HepG2 (cell line): ENCODE data around the gene TMX1. TPM values are rescaled to one million over a fixed set of nuclear protein-coding genes. Genes with fewer than 3 reads are reported as not detected.

ENCODE experiments used
- DNMT1 ChIP-seq: sonication (generic); formaldehyde crosslinking; IDR thresholded peaks from 2 replicates; pipeline ENCODE4 v1.5.1; 2020; ENCODE audit warnings: mild to moderate bottlenecking, missing genetic modification reagents
- FOXC1 ChIP-seq: sonication (generic); formaldehyde crosslinking; IDR thresholded peaks from 2 replicates; pipeline ENCODE4 v1.8.0; 2022; ENCODE audit warnings: mild to moderate bottlenecking, missing genetic modification reagents, borderline replicate concordance
- HMG20B ChIP-seq: conservative IDR thresholded peaks from 2 replicates; pipeline ENCODE4 v1.6.1; 2016; ENCODE audit warnings: missing genetic modification reagents, missing compliant biosample characterization
- KAT8 ChIP-seq: IDR thresholded peaks from 2 replicates; pipeline ENCODE4 v1.6.1; 2016; ENCODE audit warnings: missing genetic modification reagents, missing compliant biosample characterization
- MYC ChIP-seq: sonication (generic); formaldehyde crosslinking; IDR thresholded peaks from 2 replicates; pipeline ENCODE4 v1.9.0; 2021; ENCODE audit warnings: missing genetic modification reagents, borderline replicate concordance
- NFRKB ChIP-seq: fragments of 450-650 bp; IDR thresholded peaks from 2 replicates; pipeline ENCODE4 v1.6.1; 2017
- SOX5 ChIP-seq: IDR thresholded peaks from 2 replicates; pipeline ENCODE4 v1.6.1; 2016; ENCODE audit warnings: borderline replicate concordance
- SOX6 ChIP-seq, 2 experiments: fragments of 450-650 bp in 1 of 2; sonication (generic) in 1 of 2; formaldehyde crosslinking in 1 of 2; IDR thresholded peaks; 2 replicates each; pipeline versions ENCODE4 v1.4.0 to v1.6.1; 2017 to 2020; ENCODE audit warnings: antibody characterized with exemption in 1 of 2, mild to moderate bottlenecking in 1 of 2, missing genetic modification reagents in 1 of 2
- SP4 ChIP-seq: sonication (generic); formaldehyde crosslinking; IDR thresholded peaks from 2 replicates; pipeline ENCODE4 v1.8.1; 2023; ENCODE audit warnings: mild to moderate bottlenecking, missing genetic modification reagents
- THAP7 ChIP-seq: sonication (generic); formaldehyde crosslinking; IDR thresholded peaks from 2 replicates; pipeline ENCODE4 v1.8.1; 2023; ENCODE audit warnings: mild to moderate bottlenecking, missing genetic modification reagents
- ZBTB38 ChIP-seq: sonication (generic); formaldehyde crosslinking; IDR thresholded peaks from 2 replicates; pipeline ENCODE4 v1.5.1; 2020; ENCODE audit warnings: mild to moderate bottlenecking, missing genetic modification reagents
- ZFX ChIP-seq: sonication (generic); formaldehyde crosslinking; IDR thresholded peaks from 2 replicates; pipeline ENCODE4 v1.4.0; 2020; ENCODE audit warnings: mild to moderate bottlenecking, low read depth, missing genetic modification reagents, moderate library complexity
- ZNF142 ChIP-seq: sonication (generic); formaldehyde crosslinking; IDR thresholded peaks from 2 replicates; pipeline ENCODE4 v1.4.0; 2020; ENCODE audit warnings: missing genetic modification reagents
- ZNF17 ChIP-seq: sonication (generic); formaldehyde crosslinking; IDR thresholded peaks from 2 replicates; pipeline ENCODE4 v1.5.0; 2020; ENCODE audit warnings: mild to moderate bottlenecking, missing genetic modification reagents
- ZNF607 ChIP-seq: sonication (generic); formaldehyde crosslinking; IDR thresholded peaks from 2 replicates; pipeline ENCODE4 v1.5.1; 2020; ENCODE audit warnings: missing genetic modification reagents, mild to moderate bottlenecking, borderline replicate concordance
- ZNF619 ChIP-seq: sonication (generic); formaldehyde crosslinking; IDR thresholded peaks from 2 replicates; pipeline ENCODE4 v1.4.0; 2020; ENCODE audit warnings: mild to moderate bottlenecking, missing genetic modification reagents
- ZNF883 ChIP-seq: sonication (generic); formaldehyde crosslinking; IDR thresholded peaks from 2 replicates; pipeline ENCODE4 v1.5.1; 2020; ENCODE audit warnings: mild to moderate bottlenecking, missing genetic modification reagents; ENCODE audit errors: not compliant biosample characterization
- polyA plus RNA-seq, 8 experiments: library from polyadenylated mRNA; depleted of rRNA in 3 of 8; stranded (reverse) in 7 of 8; unstranded in 1 of 8; fragments of >200 nt; fragmentation: Illumina TruSeq in 4 of 8; extraction: Trizol in 4 of 8; gene quantifications; 2 replicates each; pipeline versions ENCODE4 v1.2.1 to v1.2.3, GENCODE V29; 2011 to 2016; ENCODE audit warnings: low read depth in 4 of 8, missing spikeins in 1 of 8, mixed read lengths in 1 of 8; ENCODE audit not compliant: insufficient read depth in 1 of 8
- total RNA-seq, 5 experiments: library from RNA; depleted of rRNA; stranded (reverse); fragments of >200 nt; fragmentation: Illumina TruSeq; extraction: Trizol; gene quantifications; 2 replicates each; pipeline ENCODE4 v1.2.3, GENCODE V29; 2016; ENCODE audit warnings: low read depth in 1 of 5
- TF ChIP-seq, protein P1 (sequence below): sonication (generic); formaldehyde crosslinking; IDR thresholded peaks from 2 replicates; pipeline ENCODE4 v1.5.0; 2020; ENCODE audit warnings: mild to moderate bottlenecking, missing genetic modification reagents
- TF ChIP-seq, protein P2 (sequence below): sonication (generic); formaldehyde crosslinking; IDR thresholded peaks from 2 replicates; pipeline ENCODE4 v1.4.0; 2020; ENCODE audit warnings: missing genetic modification reagents

Gene TMX1
- total and polyA plus RNA-seq, 2 of the 13 experiments (the other 11 are each of a cell fraction or from before 2014, with no cell fraction given): 23.0 to 56.8 TPM

DNA sequence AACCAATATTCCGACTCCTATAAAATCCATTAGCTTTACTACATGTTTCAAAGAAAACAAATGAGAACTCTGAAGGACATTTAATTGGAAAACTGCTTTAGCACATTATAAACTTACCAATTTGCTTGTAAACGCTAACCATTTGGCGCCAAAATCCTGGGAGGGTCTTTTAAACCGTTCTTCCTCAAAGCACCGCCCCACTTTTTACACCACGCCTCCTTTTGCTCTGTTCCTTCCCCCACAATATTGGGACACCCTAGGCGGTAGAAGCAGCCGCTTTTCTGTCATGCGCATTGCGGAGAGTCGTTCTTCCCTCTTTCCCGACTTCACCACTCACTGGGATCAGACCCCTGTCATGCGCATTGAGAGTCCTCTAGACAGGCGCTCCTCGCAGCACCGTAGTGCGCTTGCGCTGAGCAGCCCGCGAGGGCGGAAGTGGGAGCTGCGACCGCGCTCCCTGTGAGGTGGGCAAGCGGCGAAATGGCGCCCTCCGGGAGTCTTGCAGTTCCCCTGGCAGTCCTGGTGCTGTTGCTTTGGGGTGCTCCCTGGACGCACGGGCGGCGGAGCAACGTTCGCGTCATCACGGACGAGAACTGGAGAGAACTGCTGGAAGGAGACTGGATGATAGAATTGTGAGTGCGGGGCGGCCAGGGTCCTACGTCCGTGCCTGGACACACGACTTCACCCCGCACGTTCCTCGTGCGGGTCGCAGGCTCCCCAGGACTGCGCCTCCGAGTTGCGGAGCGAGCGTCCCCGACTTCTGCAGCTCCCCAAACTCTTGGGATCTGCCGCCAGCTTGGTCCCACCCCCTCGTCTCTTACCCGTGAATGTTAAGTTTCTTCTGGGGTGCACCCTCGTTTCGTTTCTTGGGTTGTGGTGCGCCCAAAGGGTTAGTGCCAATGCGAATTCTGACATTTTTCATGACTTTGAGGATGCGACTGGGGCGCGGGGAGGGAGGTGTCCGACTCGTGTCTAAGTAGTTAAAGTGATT is at the start of gene TMX1 (continued):
- no peak for TF ChIP-seq SOX6 (IDR thresholded peaks at IDR 0.05)
- peak; percentile 68 for TF ChIP-seq SOX6 (CRISPR knock-in tag; IDR thresholded peaks at IDR 0.05)
- 0 out of 2 replicates have a peak, but pooled peaks have one; percentile 49 for TF ChIP-seq ZNF142
- TF ChIP-seq HMG20B (CRISPR knock-in tag): no peak
- TF ChIP-seq ZNF619 (CRISPR knock-in tag): peak; percentile 88; the same call in 1 of the 2 replicates
- TF ChIP-seq, protein P1, sequence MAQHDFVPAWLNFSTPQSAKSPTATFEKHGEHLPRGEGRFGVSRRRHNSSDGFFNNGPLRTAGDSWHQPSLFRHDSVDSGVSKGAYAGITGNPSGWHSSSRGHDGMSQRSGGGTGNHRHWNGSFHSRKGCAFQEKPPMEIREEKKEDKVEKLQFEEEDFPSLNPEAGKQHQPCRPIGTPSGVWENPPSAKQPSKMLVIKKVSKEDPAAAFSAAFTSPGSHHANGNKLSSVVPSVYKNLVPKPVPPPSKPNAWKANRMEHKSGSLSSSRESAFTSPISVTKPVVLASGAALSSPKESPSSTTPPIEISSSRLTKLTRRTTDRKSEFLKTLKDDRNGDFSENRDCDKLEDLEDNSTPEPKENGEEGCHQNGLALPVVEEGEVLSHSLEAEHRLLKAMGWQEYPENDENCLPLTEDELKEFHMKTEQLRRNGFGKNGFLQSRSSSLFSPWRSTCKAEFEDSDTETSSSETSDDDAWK (CRISPR knock-in tag): no peak
- no peak for TF ChIP-seq ZNF607 (CRISPR knock-in tag)
- TF ChIP-seq MYC (CRISPR knock-in tag): peak; percentile 91
- TF ChIP-seq SP4: peak; percentile 79; the same call in 1 of the 2 replicates
- TF ChIP-seq, protein P2, sequence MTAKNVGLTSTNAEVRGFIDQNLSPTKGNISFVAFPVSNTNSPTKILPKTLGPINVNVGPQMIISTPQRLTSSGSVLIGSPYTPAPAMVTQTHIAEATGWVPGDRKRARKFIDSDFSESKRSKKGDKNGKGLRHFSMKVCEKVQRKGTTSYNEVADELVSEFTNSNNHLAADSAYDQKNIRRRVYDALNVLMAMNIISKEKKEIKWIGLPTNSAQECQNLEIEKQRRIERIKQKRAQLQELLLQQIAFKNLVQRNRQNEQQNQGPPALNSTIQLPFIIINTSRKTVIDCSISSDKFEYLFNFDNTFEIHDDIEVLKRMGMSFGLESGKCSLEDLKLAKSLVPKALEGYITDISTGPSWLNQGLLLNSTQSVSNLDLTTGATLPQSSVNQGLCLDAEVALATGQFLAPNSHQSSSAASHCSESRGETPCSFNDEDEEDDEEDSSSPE (CRISPR knock-in tag): peak; percentile 79
- peak; percentile 42; the same call in 1 of the 2 replicates for TF ChIP-seq THAP7
- TF ChIP-seq ZBTB38 (CRISPR knock-in tag): peak; percentile 81
- TF ChIP-seq ZNF883 (CRISPR knock-in tag): peak; percentile 93
- peak; percentile 53; the same call in 1 of the 2 replicates for TF ChIP-seq ZFX (CRISPR knock-in tag)
- peak; percentile 83; the same call in 1 of the 2 replicates for TF ChIP-seq DNMT1 (CRISPR knock-in tag)
- TF ChIP-seq NFRKB: no peak
- TF ChIP-seq FOXC1: peak; percentile 67; the same call in 1 of the 2 replicates
- no peak for TF ChIP-seq ZNF17 (CRISPR knock-in tag)
- peak; percentile 93 for TF ChIP-seq KAT8
- no peak for TF ChIP-seq SOX5 (CRISPR knock-in tag)
